ENCODE results near the gene MSI2. TPM values are rescaled to one million over a fixed set of nuclear protein-coding genes. Genes with fewer than 3 reads are reported as not detected.

The MSI2 gene
- total and polyA plus RNA-seq, 2 experiments from 2014 or later: 4.3 to 17.9 TPM

GRCh38 chr17:57319806-57320205 lies 63.5 kb downstream of the MSI2 start:
- TF ChIP-seq EZH2phosphoT487 (IDR thresholded peaks at IDR 0.05; ENCODE audit: insufficient read depth, low read depth): no peak
- no peak for TF ChIP-seq EZH2 (IDR thresholded peaks at IDR 0.05; ENCODE audit: insufficient read depth, poor library complexity, severe bottlenecking)
- no peak for DNase-seq
- H3K79me2 ChIP-seq (ENCODE audit: insufficient read depth): no peaks in the 10 kb centered on the region
- no peaks in the 10 kb centered on the region for H3K36me3 ChIP-seq (ENCODE audit: low read depth)
- H3K9me2 ChIP-seq (ENCODE audit: insufficient read depth): no peaks in the 10 kb centered on the region
- no peak overlapping the region for H3K4me2 ChIP-seq (ENCODE audit: unreplicated experiment)
- H3K27me3 ChIP-seq (replicated peaks; ENCODE audit: insufficient read depth): no peaks in the 10 kb centered on the region
- H2AFZ ChIP-seq: no peak overlapping the region
- H3K4me3 ChIP-seq: no peak overlapping the region
- no peak overlapping the region for H3K27ac ChIP-seq
- no peaks in the 10 kb centered on the region for H3F3A ChIP-seq (ENCODE audit: insufficient read depth)
- H4K20me1 ChIP-seq (ENCODE audit: insufficient read depth): no peaks in the 10 kb centered on the region
- in situ Hi-C loops (cut with MboI): no loop called here
- H3K9ac ChIP-seq: no peak overlapping the region
- H3K4me1 ChIP-seq (ENCODE audit: insufficient read depth): no peaks in the 10 kb centered on the region
- 78 to 84% methylated on average over 9 of the region's 9 CpGs for WGBS, 2 experiments (ENCODE audit: low coverage in 1 of 2, low lambda C conversion rate in 2 of 2, missing lambda C conversion rate in 2 of 2)
- no peaks in the 10 kb centered on the region for H3K9me3 ChIP-seq (ENCODE audit: low read depth)

- H3K9me2 ChIP-seq (ENCODE audit: insufficient read depth): no peaks in the 10 kb centered on the region
- no peak overlapping the region for H3K4me2 ChIP-seq (ENCODE audit: unreplicated experiment)
- H3K27ac ChIP-seq: no peak overlapping the region
- H3K9me3 ChIP-seq (ENCODE audit: low read depth): no peaks in the 10 kb centered on the region
- no peak overlapping the region for H3K9ac ChIP-seq
- DNase-seq: no peak
- H3K4me3 ChIP-seq: no peak overlapping the region
- H3K27me3 ChIP-seq (replicated peaks; ENCODE audit: insufficient read depth): no peaks in the 10 kb centered on the region
- no peaks in the 10 kb centered on the region for H3K4me1 ChIP-seq (ENCODE audit: insufficient read depth)
- WGBS, 2 experiments (ENCODE audit: low coverage in 1 of 2, low lambda C conversion rate in 2 of 2, missing lambda C conversion rate in 2 of 2): 87 to 90% methylated on average over 8 to 10 of the region's 10 CpGs
- H4K20me1 ChIP-seq (ENCODE audit: insufficient read depth): no peaks in the 10 kb centered on the region
- TF ChIP-seq EZH2 (IDR thresholded peaks at IDR 0.05; ENCODE audit: insufficient read depth, poor library complexity, severe bottlenecking) (no peak), EZH2phosphoT487 (IDR thresholded peaks at IDR 0.05; ENCODE audit: insufficient read depth, low read depth) (no peak)
- no peaks in the 10 kb centered on the region for H3F3A ChIP-seq (ENCODE audit: insufficient read depth)
- no peak overlapping the region for H2AFZ ChIP-seq
- no peaks in the 10 kb centered on the region for H3K36me3 ChIP-seq (ENCODE audit: low read depth)
- H3K79me2 ChIP-seq (ENCODE audit: insufficient read depth): no peaks in the 10 kb centered on the region
- in situ Hi-C loops (cut with MboI): no loop called here
Measured at GRCh38 chr17:57323391-57323790, 67.1 kb downstream of the MSI2 start.

GRCh38 chr17:57324060-57324459 lies 67.7 kb downstream of the MSI2 start:
- Histone ChIP-seq H2AFZ (no peak overlapping the region), H3K9me3 (ENCODE audit: low read depth) (no peaks in the 10 kb centered on the region), H3K4me3 (no peak overlapping the region), H3K27ac (no peak overlapping the region), H3K4me1 (ENCODE audit: insufficient read depth) (no peaks in the 10 kb centered on the region), H3K9ac (no peak overlapping the region), H3K4me2 (ENCODE audit: unreplicated experiment) (no peak overlapping the region), H4K20me1 (ENCODE audit: insufficient read depth) (no peaks in the 10 kb centered on the region), H3K79me2 (ENCODE audit: insufficient read depth) (no peaks in the 10 kb centered on the region), H3K27me3 (replicated peaks; ENCODE audit: insufficient read depth) (no peaks in the 10 kb centered on the region), H3F3A (ENCODE audit: insufficient read depth) (no peaks in the 10 kb centered on the region), H3K36me3 (ENCODE audit: low read depth) (no peaks in the 10 kb centered on the region), H3K9me2 (ENCODE audit: insufficient read depth) (no peaks in the 10 kb centered on the region)
- in situ Hi-C loops (cut with MboI): no loop called here
- TF ChIP-seq EZH2phosphoT487 (IDR thresholded peaks at IDR 0.05; ENCODE audit: insufficient read depth, low read depth): no peak
- no peak for TF ChIP-seq EZH2 (IDR thresholded peaks at IDR 0.05; ENCODE audit: insufficient read depth, poor library complexity, severe bottlenecking)
- DNase-seq: no peak
- 81 to 85% methylated on average over 13 of the region's 13 CpGs for WGBS, 2 experiments (ENCODE audit: low coverage in 1 of 2, low lambda C conversion rate in 2 of 2, missing lambda C conversion rate in 2 of 2)

GRCh38 chr17:57324631-57325030 lies 68.3 kb downstream of the MSI2 start:
- Histone ChIP-seq H3K9me2 (ENCODE audit: insufficient read depth) (no peaks in the 10 kb centered on the region), H3K4me3 (no peak overlapping the region), H3K4me2 (ENCODE audit: unreplicated experiment) (no peak overlapping the region), H3K27ac (no peak overlapping the region), H2AFZ (no peak overlapping the region), H3K9me3 (ENCODE audit: low read depth) (no peaks in the 10 kb centered on the region), H3F3A (ENCODE audit: insufficient read depth) (no peaks in the 10 kb centered on the region), H3K36me3 (ENCODE audit: low read depth) (no peaks in the 10 kb centered on the region), H3K27me3 (replicated peaks; ENCODE audit: insufficient read depth) (no peaks in the 10 kb centered on the region), H3K4me1 (ENCODE audit: insufficient read depth) (no peaks in the 10 kb centered on the region), H3K79me2 (ENCODE audit: insufficient read depth) (no peaks in the 10 kb centered on the region), H4K20me1 (ENCODE audit: insufficient read depth) (no peaks in the 10 kb centered on the region), H3K9ac (no peak overlapping the region)
- DNase-seq: no peak
- in situ Hi-C loops (cut with MboI): no loop called here
- TF ChIP-seq EZH2 (IDR thresholded peaks at IDR 0.05; ENCODE audit: insufficient read depth, poor library complexity, severe bottlenecking): no peak
- TF ChIP-seq EZH2phosphoT487 (IDR thresholded peaks at IDR 0.05; ENCODE audit: insufficient read depth, low read depth): no peak

- WGBS, 2 experiments (ENCODE audit: low coverage in 1 of 2, low lambda C conversion rate in 2 of 2, missing lambda C conversion rate in 2 of 2): 82 to 88% methylated on average over 2 of the region's 2 CpGs
- no peak overlapping the region for H3K4me3 ChIP-seq
- H3K79me2 ChIP-seq (ENCODE audit: insufficient read depth): no peaks in the 10 kb centered on the region
- no peaks in the 10 kb centered on the region for H3K9me2 ChIP-seq (ENCODE audit: insufficient read depth)
- in situ Hi-C loops (cut with MboI): no loop called here
- TF ChIP-seq EZH2phosphoT487 (IDR thresholded peaks at IDR 0.05; ENCODE audit: insufficient read depth, low read depth) (no peak), EZH2 (IDR thresholded peaks at IDR 0.05; ENCODE audit: insufficient read depth, poor library complexity, severe bottlenecking) (no peak)
- H3F3A ChIP-seq (ENCODE audit: insufficient read depth): no peaks in the 10 kb centered on the region
- H3K4me2 ChIP-seq (ENCODE audit: unreplicated experiment): no peak overlapping the region
- no peaks in the 10 kb centered on the region for H3K27me3 ChIP-seq (replicated peaks; ENCODE audit: insufficient read depth)
- H3K4me1 ChIP-seq (ENCODE audit: insufficient read depth): no peaks in the 10 kb centered on the region
- no peak overlapping the region for H2AFZ ChIP-seq
- no peaks in the 10 kb centered on the region for H4K20me1 ChIP-seq (ENCODE audit: insufficient read depth)
- no peak for DNase-seq
- no peaks in the 10 kb centered on the region for H3K9me3 ChIP-seq (ENCODE audit: low read depth)
- H3K9ac ChIP-seq: no peak overlapping the region
- H3K27ac ChIP-seq: no peak overlapping the region
- H3K36me3 ChIP-seq (ENCODE audit: low read depth): no peaks in the 10 kb centered on the region
Measured at GRCh38 chr17:57326336-57326735, 70.0 kb downstream of the MSI2 start.

Data from GM23248 (cell line).